Measurements from ENCODE around the gene LDB2.

GRCh38 chr4:16884673-16885460 is 13.6 kb downstream of the LDB2 start:
- no peak; the same call in 1 of the 2 replicates for TF ChIP-seq CTCF (conservative IDR thresholded peaks at IDR 0.05; ENCODE audit: low read depth, low read length)
- no peak for TF ChIP-seq EZH2 (IDR thresholded peaks at IDR 0.05; ENCODE audit: low read length, unreplicated experiment)

All from PC-3 (cell line).